GM12874 (cell line): ENCODE data around the gene MUL1.

ENCODE experiments used
- CTCF ChIP-seq: IDR thresholded peaks from 2 replicates; pipeline ENCODE4 v1.5.1; 2011; ENCODE audit warnings: low read depth, mild to moderate bottlenecking, control low read depth, low read length, moderate library complexity; ENCODE audit not compliant: insufficient read depth

Gene MUL1

GRCh38 chr1:20546637-20547036, 38.7 kb upstream of the MUL1 start:
- TF ChIP-seq CTCF = no peak

GRCh38 chr1:20540281-20540680, 32.3 kb upstream of the MUL1 start:
- no peak for TF ChIP-seq CTCF

- no peak for TF ChIP-seq CTCF
Observed at GRCh38 chr1:20538760-20539551, 31.0 kb upstream of the MUL1 start.

- TF ChIP-seq CTCF = no peak
Observed at GRCh38 chr1:20538227-20538626, 30.3 kb upstream of the MUL1 start.

- no peak for TF ChIP-seq CTCF
Observed at GRCh38 chr1:20534659-20535417, 26.9 kb upstream of the MUL1 start.

GRCh38 chr1:20533635-20534034, 25.7 kb upstream of the MUL1 start:
- TF ChIP-seq CTCF = no peak

- TF ChIP-seq CTCF = no peak
Observed at GRCh38 chr1:20530901-20531300, 22.9 kb upstream of the MUL1 start.
